HG02884 (cell line): ENCODE results near the gene COPS3.

Experiments used
- ATAC-seq: cut with Tn5 transposase; IDR thresholded peaks from one replicate; pipeline ENCODE4 v1.9.1; 2021; ENCODE audit warnings: mild to moderate bottlenecking, moderate library complexity; ENCODE audit not compliant: unreplicated experiment

The COPS3 gene

DNA sequence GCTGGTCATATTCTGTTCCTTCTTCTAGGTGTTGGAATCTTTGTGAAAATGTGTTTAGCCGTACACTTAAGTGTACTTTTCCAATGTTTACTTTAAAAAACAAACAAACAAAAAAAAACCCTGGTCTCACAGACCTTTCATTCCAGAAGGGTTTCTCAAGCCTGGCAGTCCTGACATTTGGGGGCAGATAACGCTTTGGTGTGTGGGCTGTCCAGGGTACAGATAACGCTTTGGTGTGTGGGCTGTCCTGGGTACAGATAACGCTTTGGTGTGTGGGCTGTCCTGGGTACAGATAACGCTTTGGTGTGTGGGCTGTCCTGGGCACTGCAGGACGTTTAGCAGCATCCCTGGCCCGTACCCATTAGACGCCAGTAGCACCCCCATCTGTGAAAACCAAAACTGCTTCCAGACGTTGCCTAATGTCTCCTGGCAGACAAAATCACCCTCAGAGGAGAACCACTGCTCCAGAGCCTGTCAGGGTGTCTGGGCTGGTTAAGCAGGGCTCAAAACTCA is 28.8 kb downstream of the COPS3 start:
- ATAC-seq, result no peak

DNA sequence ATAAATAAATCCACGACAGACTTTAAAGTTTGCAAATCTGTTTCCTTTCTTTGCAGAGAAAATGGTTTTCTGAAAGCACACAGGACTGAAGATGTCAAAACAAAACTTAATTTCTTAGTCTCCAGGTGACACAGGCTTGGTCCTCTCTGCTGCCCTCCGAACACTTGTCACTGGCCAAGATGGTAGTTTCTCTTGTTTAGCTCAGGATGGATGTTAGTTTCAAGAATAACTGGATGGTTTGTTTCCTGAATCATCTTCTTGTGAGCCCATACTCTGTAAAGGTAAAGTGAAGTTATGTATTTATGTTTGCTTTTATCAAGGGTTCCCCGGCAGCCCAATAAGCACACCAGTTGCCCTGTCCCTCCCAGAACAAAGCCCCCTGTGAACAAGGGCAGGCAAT is 34.2 kb downstream of the COPS3 start:
- no peak for ATAC-seq

DNA sequence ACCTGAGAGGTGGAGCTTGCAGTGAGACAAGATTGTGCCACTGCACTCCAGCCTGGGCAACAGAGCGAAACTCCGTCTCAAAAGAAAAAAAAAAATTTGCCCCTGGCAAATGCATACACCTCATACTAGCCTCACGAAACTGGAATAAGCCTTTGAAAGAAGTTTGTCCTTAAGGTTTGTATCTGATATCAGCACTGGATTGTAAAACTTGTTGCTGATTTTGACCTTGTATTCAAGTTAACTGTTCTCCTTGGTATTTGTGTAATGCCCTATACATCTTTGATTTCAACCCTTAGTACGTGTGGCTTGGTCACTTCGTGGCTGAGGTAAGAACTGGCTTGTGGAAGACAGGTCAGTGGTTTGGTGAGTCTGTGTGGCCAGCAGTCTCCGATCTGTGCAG is 37.9 kb downstream of the COPS3 start:
- ATAC-seq, result no peak

DNA sequence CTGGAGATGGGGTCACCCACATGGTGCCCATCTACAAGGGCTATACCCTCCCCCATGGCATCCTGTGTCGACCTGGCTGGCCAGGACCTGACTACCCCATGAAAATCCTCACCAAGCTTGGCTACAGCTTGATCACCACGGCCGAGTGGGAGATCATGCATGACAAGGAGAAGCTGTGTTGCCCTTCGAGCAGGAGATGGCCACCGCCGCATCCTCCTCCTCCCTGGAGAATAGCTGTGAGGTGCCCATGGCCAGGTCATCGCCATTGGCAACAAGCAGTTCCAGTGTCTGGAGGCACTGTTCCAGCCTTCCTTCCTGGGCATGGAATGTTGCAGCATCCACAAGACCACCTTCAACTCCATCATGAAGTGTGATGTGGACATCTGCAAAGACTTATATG is 38.8 kb downstream of the COPS3 start:
- no peak for ATAC-seq

DNA sequence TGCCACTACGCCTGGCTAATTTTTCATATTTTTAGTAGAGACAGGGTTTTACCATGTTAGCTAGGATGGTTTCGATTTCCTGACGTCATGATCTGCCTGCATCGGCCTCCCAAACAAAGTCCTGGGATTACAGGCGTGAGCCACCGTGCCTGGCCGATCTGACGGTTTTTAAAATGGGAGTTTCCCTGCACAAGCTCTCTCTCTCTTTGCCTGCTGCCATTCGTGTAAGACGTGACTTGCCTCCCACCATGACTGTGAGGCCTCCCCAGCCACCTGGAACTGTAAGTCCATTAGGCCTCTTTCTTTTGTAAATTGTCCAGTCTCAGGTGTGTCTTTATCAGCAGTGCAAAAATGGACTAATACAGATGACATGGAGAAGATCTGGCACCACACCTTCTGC is 39.4 kb downstream of the COPS3 start:
- ATAC-seq, result no peak

DNA sequence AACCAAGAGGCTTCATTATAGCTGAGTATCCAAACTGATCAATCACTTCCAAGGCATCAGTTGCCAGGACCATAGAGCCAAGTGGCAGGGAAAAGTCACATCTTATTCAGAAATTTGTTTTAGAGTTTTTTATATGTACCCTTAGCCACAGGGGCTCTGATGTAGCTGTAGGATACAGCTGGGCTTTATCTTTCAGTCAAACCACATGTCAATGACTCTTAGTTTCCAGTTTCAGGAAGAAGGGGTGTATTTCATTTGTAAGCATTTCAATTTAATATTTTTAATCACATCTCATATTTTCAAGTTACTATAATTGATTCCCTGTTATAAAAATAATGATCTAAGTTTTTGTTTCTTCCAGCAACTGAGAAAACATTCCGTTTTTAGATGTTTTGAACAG is 41.2 kb downstream of the COPS3 start:
- ATAC-seq, result no peak

DNA sequence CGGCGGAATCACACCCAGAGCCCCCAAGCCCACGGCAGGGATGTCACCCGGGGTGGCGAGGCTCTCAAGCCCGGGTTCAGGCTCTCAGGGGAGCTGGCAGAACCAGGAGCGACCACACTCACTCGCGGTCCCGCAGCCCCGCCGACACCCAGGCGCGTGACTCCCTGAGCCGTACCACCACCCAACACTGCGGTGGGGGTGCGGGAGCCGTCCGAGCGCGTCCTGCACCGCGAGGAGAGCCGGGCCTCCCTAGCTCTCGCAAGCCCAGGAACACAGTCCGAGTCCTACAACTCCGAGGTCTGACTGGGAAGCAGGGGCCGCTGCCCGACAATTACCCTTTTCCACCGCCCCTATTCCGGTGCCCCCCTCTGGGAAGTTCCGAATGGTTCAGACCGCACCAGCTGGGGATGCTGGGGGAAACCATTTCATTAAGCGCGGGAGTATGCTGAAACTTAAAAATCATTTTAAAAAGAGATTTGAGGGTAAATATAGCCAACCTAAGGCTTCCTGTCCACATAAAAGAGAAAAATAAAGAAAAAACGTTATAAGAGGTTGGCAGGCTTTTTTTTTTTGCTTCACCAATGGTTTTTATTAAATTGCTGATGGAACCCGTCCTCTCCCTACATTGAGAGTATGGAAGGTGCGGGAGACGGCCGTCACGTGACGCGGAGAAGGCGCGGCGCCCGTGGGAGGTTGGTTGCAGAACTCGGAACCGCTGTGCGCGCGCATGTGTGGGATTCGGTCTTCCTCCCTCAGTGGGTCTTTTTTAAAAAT is 43.8 kb downstream of the COPS3 start, which contains the start of gene FLCN:
FLCN (minus strand) TSS at position 143 of the 774 bp plus-strand sequence. CDS start 9,031 bp downstream, outside the sequence.
- ATAC-seq, result peak; percentile 69

DNA sequence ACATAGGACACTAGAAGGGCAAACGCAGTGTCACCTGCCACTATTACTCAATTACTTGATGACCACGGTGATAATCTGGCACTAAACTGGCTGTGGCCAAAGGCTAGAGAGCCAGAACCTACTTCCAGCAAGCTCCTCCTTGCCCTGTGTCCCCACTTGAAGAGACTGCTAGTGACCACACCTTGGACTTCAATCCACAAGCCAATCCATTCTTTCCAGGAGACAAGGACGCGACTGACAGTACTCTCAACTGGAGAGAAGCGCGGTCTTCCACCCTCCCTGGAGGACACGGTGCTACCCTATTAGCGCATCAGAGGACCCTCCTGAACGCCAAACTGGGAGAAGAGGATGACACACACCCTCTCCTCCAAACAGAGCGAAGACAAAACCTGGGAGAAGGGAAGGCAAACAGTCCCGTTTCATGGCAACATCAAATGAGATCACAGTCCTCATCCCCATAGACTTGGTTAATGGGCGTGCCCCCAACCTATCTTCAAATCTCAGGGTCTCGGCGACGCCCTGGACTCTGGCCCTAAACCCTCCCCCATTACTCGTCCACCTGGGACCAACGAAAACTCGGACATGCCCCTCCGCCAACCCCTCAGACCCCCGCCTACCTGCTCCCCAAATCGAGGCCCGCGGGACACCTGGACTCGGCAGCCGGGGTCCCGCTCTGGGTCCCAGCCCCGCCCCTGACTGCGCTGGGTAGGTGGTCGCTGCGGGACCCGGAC is 44.6 kb downstream of the COPS3 start:
- ATAC-seq, result peak; percentile 11

DNA sequence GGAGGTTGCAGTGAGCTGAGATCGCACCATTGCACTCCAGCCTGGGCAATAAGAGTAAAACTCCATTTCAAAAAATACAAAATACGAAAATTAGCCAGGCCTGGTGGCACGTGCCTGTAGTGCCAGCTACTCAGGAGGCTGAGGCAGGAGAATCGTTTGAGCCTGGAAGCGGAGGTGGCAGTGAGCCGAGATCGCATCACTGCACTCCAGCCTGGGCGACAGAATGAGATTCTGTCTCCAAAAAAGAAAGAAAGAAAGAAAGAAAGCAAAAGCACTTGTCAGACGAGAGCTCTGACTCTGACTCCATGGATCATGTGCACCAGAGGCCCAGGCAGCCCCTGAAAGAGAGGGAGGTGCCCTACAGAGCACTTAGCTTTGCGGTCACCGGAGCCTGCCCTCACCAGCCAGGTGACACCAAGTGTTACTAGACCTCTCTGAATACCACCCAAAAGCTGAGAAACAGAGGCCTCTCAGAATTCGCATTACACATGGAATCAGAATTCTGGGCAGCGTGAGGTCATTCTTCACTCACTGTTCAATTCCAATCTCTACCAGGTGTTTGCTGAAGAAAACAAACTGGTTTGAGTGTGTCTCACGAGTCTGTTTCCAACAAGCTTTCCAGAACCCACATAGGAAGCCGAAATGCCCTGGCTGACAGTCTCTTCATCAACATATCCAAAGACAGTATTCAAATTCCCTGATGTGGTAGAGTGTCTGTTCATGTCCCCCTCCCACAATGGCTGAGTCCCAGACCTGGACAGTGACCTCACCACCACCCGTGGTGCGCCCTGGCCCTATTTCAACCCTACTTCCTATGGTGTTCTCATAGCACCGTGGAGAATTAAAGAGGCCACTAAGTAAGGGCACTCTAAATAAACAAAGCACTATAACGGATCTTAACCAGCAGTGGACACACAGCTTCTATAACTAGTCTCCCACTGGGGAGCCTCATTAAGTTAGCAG is 45.6 kb downstream of the COPS3 start:
- ATAC-seq, result no peak

DNA sequence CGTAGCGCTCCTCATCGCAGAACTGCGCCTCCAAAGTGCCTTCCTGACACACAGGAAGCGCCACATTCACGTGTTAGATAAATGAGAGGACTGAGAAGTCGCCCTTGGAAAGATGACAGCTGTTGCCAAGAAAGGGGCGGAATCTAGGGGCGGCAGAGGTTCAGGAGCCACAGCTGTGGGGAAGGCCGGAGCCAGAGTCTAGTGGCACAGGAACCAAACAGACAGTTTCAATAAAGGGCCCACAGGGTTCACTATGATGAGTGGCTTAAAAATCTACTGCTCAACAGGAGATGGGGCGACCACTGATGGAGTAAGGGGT is 48.8 kb downstream of the COPS3 start:
- ATAC-seq, result no peak

DNA sequence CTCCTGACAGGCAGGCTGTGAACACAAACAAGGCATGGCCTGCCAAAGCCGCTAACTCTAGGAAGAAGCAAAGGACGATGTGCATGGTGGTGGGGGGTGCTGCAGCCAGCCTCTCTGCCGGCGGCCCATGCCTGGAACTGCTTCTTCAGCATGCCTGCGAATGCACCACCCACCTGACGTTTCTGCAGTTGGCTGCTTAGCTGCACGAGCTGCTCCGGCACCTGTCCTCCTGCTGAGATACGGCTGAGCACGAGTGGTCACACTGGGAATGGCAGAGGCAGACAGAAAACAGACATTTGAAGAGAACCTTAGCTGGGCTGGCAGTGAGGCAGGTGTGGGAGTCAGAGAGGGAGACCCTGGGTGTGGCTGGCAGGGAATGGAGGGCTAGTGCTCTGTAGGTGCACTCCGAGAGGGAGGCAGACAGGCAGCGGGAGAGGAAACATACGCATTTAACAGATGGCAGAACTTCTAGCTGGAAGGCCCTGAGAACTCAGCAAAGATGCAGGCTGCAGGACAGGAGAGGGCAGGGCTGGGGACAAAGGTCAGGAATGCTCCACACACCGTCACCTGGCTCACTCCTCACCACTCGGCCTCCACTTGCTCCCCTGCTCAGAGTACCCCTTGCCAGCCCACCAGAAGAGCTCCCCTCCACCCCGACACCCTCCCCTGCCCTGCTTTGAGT is 49.3 kb downstream of the COPS3 start:
- no peak for ATAC-seq

DNA sequence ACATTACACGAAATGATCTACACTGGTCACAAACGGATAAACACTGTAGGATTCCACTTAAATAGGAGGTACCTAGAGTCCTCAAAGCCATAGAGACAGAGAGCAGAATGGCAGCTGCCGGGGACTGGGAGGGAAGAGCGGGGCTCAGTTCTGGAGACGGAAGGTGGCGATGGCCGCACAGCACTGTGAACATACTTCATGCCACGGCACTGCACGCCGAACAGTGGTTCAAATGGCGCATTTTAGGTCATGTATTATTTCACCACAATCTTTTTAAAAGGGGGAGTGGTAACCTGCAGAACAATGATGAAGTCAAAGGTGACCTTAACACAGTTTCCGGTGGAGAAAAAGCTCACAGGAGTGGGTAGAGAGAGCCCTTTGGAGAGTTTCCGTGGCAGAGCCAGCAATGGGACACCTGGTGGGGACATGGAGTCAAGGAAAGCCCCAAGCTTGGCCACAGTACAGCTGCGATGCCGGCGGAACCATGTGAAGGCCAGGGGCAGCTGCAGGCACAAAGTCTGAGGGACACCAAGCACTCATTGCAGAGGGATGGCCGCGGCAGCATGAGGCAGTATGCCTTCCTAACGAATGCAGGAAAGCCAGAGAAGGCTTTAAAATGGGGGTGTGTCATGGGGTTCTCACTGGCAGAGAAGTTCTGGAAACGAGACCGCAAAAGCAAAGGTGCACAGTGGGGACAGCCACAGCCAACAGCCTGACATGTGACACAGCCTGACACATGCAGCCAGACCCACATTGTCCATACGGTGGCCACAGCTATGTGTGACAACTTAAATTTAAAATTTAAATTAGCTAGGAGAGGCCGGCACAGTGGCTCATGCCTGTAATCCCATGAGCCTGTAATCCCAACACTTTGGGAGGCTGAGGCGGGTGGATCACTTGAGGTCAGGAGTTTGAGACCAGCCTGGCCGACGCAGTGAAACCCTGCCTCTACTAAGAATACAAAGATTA is 51.3 kb downstream of the COPS3 start:
- no peak for ATAC-seq

DNA sequence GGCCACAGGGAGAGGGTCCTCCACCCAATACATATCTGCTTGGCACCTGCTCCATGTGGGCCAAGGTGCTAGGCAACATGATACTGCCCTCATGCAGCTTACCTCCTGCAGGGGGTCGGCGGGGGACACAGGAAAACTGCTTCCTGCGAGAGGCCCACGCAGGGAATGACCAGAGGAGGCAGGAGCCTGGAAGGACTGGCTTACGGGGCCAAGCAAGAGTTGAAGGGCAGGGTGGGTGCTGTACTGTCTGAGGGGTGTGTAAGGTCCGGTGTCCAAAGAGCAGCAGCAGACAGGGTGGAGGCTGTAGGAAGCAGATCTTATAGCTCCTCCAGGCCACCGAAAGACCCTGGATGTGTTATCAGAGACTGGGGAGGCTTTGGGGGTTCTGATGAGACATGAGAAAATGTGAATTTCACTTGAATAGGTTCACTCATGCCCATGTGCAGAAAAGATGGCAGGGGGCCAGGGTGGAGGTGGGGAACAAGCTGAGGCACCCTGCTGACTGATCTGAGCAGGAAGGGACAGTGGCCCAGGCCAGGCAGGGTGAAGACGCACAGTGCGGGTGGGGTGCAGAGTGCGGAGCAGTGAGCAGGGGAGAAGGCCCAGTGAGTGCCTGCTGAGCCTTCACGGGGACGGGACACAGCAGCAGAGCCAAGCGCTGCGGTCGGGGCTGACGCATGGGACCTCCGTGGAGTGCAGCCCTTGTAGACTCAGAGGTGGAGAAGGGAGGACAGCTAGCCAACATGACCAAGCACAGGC is 52.3 kb downstream of the COPS3 start:
- ATAC-seq, result no peak

DNA sequence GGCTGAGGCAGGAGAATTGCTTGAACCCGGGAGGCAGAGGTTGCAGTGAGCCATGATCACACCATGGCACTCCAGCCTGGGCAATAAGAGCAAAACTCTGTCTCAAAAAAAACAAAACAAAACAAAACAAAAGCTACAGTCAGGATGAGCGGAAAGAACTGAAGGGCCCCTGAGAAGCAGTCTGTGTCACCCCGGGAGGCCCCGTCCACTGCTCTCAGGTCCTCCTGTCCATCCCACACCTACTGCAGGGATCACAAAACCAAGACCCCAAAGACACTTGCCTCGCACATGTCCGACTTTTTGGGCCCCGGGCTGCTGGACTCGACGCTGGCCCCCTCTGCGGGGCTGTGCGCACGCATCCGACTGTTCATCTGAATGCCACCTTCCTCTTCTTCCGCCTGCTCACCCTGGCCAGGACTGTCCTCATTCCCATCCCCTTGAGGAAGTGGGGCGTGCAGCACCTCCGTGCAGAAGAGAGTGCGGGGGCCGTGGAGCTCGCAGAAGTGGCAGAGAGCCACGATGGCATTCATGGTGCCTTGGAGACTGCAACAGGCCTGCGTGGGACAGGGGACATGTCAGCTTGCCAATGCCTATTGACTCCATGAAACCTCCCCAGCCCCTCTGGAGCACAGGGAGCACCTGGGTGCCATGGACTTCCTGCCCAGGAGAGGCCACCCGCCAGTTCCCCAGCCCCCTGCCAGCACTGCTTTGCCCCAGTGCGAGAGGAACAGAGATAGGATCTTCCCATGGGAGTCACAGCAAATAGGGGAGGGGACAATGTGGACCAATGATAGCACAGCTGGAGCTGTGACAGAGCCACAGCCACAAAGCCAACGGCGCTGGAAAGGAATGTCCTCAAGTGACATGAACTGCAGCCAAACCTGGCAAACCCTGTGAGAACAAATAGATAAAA is 53.2 kb downstream of the COPS3 start:
- ATAC-seq, result no peak

DNA sequence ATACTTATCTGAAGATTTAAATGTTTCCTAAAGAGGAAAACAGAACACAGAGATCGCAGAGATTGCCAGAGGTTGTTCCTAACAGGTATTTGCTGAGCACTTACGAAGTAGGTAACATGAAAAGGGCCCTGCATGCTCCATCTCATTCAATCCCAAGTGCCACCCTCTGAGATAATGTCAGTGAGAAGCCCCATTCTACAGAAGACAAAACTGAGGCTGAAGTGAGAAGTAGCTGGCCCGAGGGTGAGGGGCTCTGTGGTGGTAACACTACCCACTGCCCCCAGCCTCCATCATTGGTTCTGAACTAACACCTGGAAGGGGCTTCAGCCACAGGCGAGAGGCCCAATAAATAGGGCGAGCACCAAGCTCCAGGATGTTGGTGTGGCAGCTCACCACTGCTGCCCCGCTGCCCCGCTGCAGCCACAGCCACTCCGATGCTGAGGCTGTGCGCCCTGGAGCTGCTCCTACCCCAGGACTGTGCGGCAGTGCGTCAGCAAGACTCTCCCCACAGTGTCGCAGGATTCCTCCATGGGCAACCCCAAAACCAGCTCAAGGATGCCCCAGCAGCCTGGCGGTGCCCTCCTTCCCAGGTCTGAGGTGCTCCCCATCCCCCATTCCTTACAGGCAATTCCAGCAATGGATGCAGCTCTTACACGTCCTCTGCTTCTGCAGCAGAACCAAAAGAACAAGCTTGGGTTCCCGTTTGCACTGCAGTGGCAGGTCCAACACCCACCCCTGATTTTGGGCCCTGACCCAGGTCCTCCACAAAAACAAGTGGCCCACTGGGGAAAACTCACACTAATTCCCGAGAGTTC is 54.4 kb downstream of the COPS3 start:
- no peak for ATAC-seq

DNA sequence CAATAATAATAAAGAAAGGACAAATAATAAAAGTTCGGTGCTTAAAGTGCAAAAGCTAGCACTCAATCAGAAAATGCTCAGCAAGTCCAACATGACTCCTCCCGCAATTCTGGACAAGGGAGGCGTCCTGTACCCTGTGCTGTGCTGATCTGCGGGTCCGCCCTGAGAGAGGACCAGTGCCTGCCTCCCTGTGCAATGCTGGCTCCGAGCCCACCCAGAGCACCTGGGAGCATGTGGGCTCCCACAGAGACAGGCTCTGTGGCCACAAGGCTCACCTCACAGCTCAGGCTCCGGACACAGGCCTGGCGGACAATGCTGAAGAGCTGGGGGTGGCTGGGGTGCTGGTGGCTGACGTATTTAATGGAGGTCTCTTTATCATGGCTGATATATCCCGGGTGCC is 55.1 kb downstream of the COPS3 start:
- no peak for ATAC-seq

DNA sequence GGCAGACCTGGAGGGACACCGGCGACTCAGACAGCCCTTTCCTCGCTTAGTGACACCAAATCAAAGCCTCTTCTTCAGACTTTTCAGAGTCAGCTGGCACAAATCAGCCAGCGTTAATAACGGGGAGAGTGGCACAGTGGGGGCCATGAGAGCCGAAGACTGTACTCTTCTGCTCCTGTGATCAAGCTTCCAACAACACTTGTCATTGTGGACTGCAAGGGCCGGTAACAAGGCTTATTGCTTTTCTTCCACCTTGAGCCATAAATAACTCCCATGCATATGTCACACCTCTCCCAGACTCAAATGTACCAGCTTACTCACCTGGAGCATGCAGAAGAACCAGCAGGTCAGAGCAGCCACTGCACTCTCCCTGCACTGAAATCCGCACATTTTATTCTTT is 56.9 kb downstream of the COPS3 start:
- ATAC-seq, result no peak
